H9 (cell line): ENCODE data around the gene PIEZO2. TPM values are rescaled to one million over a fixed set of nuclear protein-coding genes. Genes with fewer than 3 reads are reported as not detected.

Source experiments
- DNase-seq: peaks from one replicate; pipeline ENCODE4 v3.0.0-alpha.2; 2017
- H2AFZ ChIP-seq: one replicate; pipeline ENCODE4 v1.6.1; 2013; ENCODE audit warnings: mild to moderate bottlenecking, low read length, control low read depth, moderate library complexity
- H2AK5ac ChIP-seq: 2 replicates; pipeline ENCODE4 v1.6.1; 2013; ENCODE audit warnings: low read length, control low read depth, mixed read lengths; ENCODE audit not compliant: insufficient read length
- H2BK120ac ChIP-seq: one replicate; pipeline ENCODE4 v1.6.1; 2013; ENCODE audit warnings: low read depth, mild to moderate bottlenecking, low read length, control low read depth, inconsistent platforms; ENCODE audit not compliant: poor library complexity, severe bottlenecking
- H2BK12ac ChIP-seq: 2 replicates; pipeline ENCODE4 v1.6.1; 2013; ENCODE audit warnings: low read length, control low read depth, mixed read lengths, low read depth; ENCODE audit not compliant: insufficient read length
- H2BK15ac ChIP-seq: 2 replicates; pipeline ENCODE4 v1.6.1; 2013; ENCODE audit warnings: low read depth, low read length, control low read depth
- H2BK20ac ChIP-seq: one replicate; pipeline ENCODE4 v1.6.1; 2013; ENCODE audit warnings: low read depth, mild to moderate bottlenecking, low read length, control low read depth, inconsistent platforms; ENCODE audit not compliant: poor library complexity, severe bottlenecking
- H2BK5ac ChIP-seq: 2 replicates; pipeline ENCODE4 v1.6.1; 2013; ENCODE audit warnings: low read length, control low read depth, mixed read lengths; ENCODE audit not compliant: insufficient read length
- H3K14ac ChIP-seq: 2 replicates; pipeline ENCODE4 v1.6.1; 2013; ENCODE audit warnings: low read length, control low read depth; ENCODE audit not compliant: insufficient read depth
- H3K18ac ChIP-seq: 2 replicates; pipeline ENCODE4 v1.6.1; 2013; ENCODE audit warnings: low read depth, mild to moderate bottlenecking, mixed read lengths, low read length, control low read depth; ENCODE audit not compliant: insufficient read length
- H3K23ac ChIP-seq: 2 replicates; pipeline ENCODE4 v1.6.1; 2013; ENCODE audit warnings: low read length, control low read depth, mixed read lengths, low read depth; ENCODE audit not compliant: insufficient read length
- H3K23me2 ChIP-seq: 2 replicates; pipeline ENCODE4 v1.6.1; 2013; ENCODE audit warnings: low read depth, mild to moderate bottlenecking, mixed read lengths, low read length, control low read depth; ENCODE audit not compliant: insufficient read length, poor library complexity, severe bottlenecking
- H3K27ac ChIP-seq: 2 replicates; pipeline ENCODE4 v1.5.1; 2013; ENCODE audit warnings: low read length, control low read depth, mixed read lengths, low read depth; ENCODE audit not compliant: insufficient read length
- H3K27me3 ChIP-seq: 2 replicates; pipeline ENCODE4 v1.6.1; 2013; ENCODE audit warnings: low read length, control low read depth, inconsistent platforms; ENCODE audit not compliant: insufficient read depth
- H3K4ac ChIP-seq: 2 replicates; pipeline ENCODE4 v1.6.1; 2013; ENCODE audit warnings: low read depth, mild to moderate bottlenecking, control low read depth, inconsistent platforms, low read length, moderate library complexity
- H3K4me1 ChIP-seq: 2 replicates; pipeline ENCODE4 v1.6.1; 2013; ENCODE audit warnings: low read length, control low read depth, inconsistent platforms; ENCODE audit not compliant: insufficient read depth
- H3K4me2 ChIP-seq: 2 replicates; pipeline ENCODE4 v1.6.1; 2013; ENCODE audit warnings: low read length, control low read depth, mixed read lengths; ENCODE audit not compliant: insufficient read length, insufficient read depth
- H3K56ac ChIP-seq: 2 replicates; pipeline ENCODE4 v1.6.1; 2013; ENCODE audit warnings: low read depth, mild to moderate bottlenecking, mixed read lengths, low read length, control low read depth; ENCODE audit not compliant: insufficient read length
- H3K79me1 ChIP-seq: 2 replicates; pipeline ENCODE4 v1.6.1; 2013; ENCODE audit warnings: low read depth, mild to moderate bottlenecking, moderate library complexity, low read length, control low read depth, inconsistent platforms; ENCODE audit not compliant: insufficient read depth, poor library complexity, severe bottlenecking
- H3K79me2 ChIP-seq: 2 replicates; pipeline ENCODE4 v1.6.1; 2013; ENCODE audit warnings: low read length, control low read depth, inconsistent platforms; ENCODE audit not compliant: insufficient read depth
- H3K9ac ChIP-seq: 2 replicates; pipeline ENCODE4 v1.6.1; 2013; ENCODE audit warnings: low read length, control low read depth, mixed read lengths; ENCODE audit not compliant: insufficient read length; ENCODE audit errors: extremely low read depth
- H3K9me3 ChIP-seq: one replicate; pipeline ENCODE4 v1.6.1; 2013; ENCODE audit warnings: low read depth, low read length, inconsistent platforms; ENCODE audit not compliant: control insufficient read depth
- H3T11ph ChIP-seq: one replicate; pipeline ENCODE4 v1.6.1; 2013; ENCODE audit warnings: mild to moderate bottlenecking, low read length, control low read depth, inconsistent platforms
- H4K20me1 ChIP-seq: one replicate; pipeline ENCODE4 v1.6.1; 2013; ENCODE audit not compliant: control insufficient read depth, insufficient read length, insufficient read depth
- H4K5ac ChIP-seq: 2 replicates; pipeline ENCODE4 v1.6.1; 2013; ENCODE audit warnings: low read depth, mild to moderate bottlenecking, mixed read lengths, low read length, control low read depth; ENCODE audit not compliant: insufficient read length
- H4K8ac ChIP-seq: replicated peaks from 2 replicates; pipeline ENCODE4 v1.6.1; 2013; ENCODE audit warnings: low read length, control low read depth, mixed read lengths, low read depth; ENCODE audit not compliant: insufficient read length
- H4K91ac ChIP-seq: 2 replicates; pipeline ENCODE4 v1.6.1; 2013; ENCODE audit warnings: low read depth, mild to moderate bottlenecking, moderate library complexity, mixed read lengths, low read length, control low read depth; ENCODE audit not compliant: insufficient read length
- H3K27ac Mint-ChIP-seq, 3 experiments: 2 replicates in 2 of 3; 3 replicates in 1 of 3; pipeline ENCODE4 v1.8.0; 2020 to 2021; ENCODE audit warnings: mixed read lengths in 3 of 3, mild to moderate bottlenecking in 1 of 3, moderate library complexity in 1 of 3
- H3K27me3 Mint-ChIP-seq: 2 replicates; pipeline ENCODE4 v1.8.0; 2021; ENCODE audit warnings: low read depth, mild to moderate bottlenecking, moderate library complexity, mixed read lengths
- H3K36me3 Mint-ChIP-seq, 3 experiments: 2 replicates in 2 of 3; 3 replicates in 1 of 3; pipeline ENCODE4 v1.8.0; 2020 to 2021; ENCODE audit warnings: low read depth in 3 of 3, mixed read lengths in 3 of 3; ENCODE audit not compliant: insufficient read depth in 1 of 3
- H3K4me1 Mint-ChIP-seq, 2 experiments: 2 replicates each; pipeline ENCODE4 v1.8.0; 2020; ENCODE audit warnings: mixed read lengths in 2 of 2
- H3K4me3 Mint-ChIP-seq, 2 experiments: 2 replicates in 1 of 2; 3 replicates in 1 of 2; pipeline ENCODE4 v1.8.0; 2020 to 2021; ENCODE audit warnings: mild to moderate bottlenecking in 2 of 2, mixed read lengths in 2 of 2, moderate library complexity in 1 of 2
- H3K9me3 Mint-ChIP-seq, 2 experiments: 2 replicates in 1 of 2; 3 replicates in 1 of 2; pipeline ENCODE4 v1.8.0; 2020; ENCODE audit warnings: mild to moderate bottlenecking in 2 of 2, mixed read lengths in 2 of 2, moderate library complexity in 1 of 2
- WGBS: extraction: QIAGEN DNeasy Blood & Tissue Kit; methylation state at CpG from one replicate; pipeline ENCODE4 v1.1.7; 2013; ENCODE audit warnings: missing lambda C conversion rate, low lambda C conversion rate, mixed read lengths; ENCODE audit not compliant: insufficient read length; ENCODE audit errors: extremely low coverage; 5-methylcytosine and 5-hydroxymethylcytosine counted together
- total RNA-seq: library from RNA; stranded (reverse); gene quantifications from 2 replicates; pipeline ENCODE4 v1.2.1, GENCODE V29; 2021
- TF ChIP-seq, protein P1 (sequence below): fragments of 200-600 bp; sonication (generic); conservative IDR thresholded peaks from 3 replicates; pipeline ENCODE4 v1.8.0; 2021; ENCODE audit warnings: antibody characterized with exemption, mild to moderate bottlenecking

PIEZO2 gene
- total RNA-seq, 1 experiment from 2014 or later: 3.9 TPM

DNA sequence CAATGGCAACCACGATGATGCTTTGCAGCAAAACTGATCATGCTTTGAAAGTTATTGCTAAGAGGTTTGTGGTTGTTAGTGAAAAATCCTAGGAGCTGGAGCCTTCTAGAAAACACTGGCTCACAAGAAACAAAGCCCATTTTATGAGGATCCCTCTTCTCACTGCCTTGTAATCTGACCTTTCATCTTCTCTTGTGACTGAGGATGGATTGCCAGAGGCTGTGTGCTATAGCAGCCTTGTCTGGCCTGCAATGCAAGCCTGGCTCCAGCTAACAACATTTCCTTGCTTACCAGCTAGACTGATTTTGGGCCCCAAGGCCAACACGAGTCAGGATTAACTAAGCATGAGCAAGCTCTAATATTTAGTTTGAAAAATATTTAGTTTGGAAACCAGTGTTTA lies 13.1 kb downstream of the PIEZO2 start:
- Histone ChIP-seq H3K4me1 (no peaks in the 10 kb centered on the region), H3K27ac (no peak overlapping the region), H4K8ac (no peak overlapping the region), H2AK5ac (no peak overlapping the region), H3K4me2 (no peak overlapping the region), H2BK12ac (no peak overlapping the region), H2AFZ (no peak overlapping the region), H3K18ac (no peak overlapping the region), H3K56ac (no peak overlapping the region), H4K20me1 (no peaks in the 10 kb centered on the region), H3T11ph (no peak overlapping the region), H2BK5ac (no peak overlapping the region), H3K79me2 (no peaks in the 10 kb centered on the region), H2BK120ac (no peak overlapping the region), H4K91ac (no peak overlapping the region), H3K23me2 (no peaks in the 10 kb centered on the region), H2BK15ac (no peak overlapping the region), H2BK20ac (no peak overlapping the region), H3K14ac (no peak overlapping the region), H3K9ac (no peak overlapping the region), H3K4ac (no peak overlapping the region), H3K79me1 (no peaks in the 10 kb centered on the region), H4K5ac (no peak overlapping the region), H3K9me3 (no peaks in the 10 kb centered on the region), H3K27me3 (no peaks in the 10 kb centered on the region), H3K23ac (no peak overlapping the region)
- no CpG with 5 or more reads among the region's 2 CpGs for WGBS
- DNase-seq: no peak
- Mint-ChIP-seq H3K9me3 (no peaks in the 10 kb centered on the region), H3K36me3 (peaks cover 1 to 15% (median 2%) of the 10 kb centered on the region in 3 experiments; a peak in 6 of 7 replicates), H3K4me1 (no peaks in the 10 kb centered on the region), H3K27me3 (no peaks in the 10 kb centered on the region), H3K4me3 (no peak overlapping the region), H3K27ac (peak overlapping the region in 1 of 3 experiments; percentile 76; a peak in 2 of 7 replicates)
- TF ChIP-seq, protein P1, sequence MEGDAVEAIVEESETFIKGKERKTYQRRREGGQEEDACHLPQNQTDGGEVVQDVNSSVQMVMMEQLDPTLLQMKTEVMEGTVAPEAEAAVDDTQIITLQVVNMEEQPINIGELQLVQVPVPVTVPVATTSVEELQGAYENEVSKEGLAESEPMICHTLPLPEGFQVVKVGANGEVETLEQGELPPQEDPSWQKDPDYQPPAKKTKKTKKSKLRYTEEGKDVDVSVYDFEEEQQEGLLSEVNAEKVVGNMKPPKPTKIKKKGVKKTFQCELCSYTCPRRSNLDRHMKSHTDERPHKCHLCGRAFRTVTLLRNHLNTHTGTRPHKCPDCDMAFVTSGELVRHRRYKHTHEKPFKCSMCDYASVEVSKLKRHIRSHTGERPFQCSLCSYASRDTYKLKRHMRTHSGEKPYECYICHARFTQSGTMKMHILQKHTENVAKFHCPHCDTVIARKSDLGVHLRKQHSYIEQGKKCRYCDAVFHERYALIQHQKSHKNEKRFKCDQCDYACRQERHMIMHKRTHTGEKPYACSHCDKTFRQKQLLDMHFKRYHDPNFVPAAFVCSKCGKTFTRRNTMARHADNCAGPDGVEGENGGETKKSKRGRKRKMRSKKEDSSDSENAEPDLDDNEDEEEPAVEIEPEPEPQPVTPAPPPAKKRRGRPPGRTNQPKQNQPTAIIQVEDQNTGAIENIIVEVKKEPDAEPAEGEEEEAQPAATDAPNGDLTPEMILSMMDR: no peak
